ENCODE measurements around the gene CD274. TPM values are rescaled to one million over a fixed set of nuclear protein-coding genes. Genes with fewer than 3 reads are reported as not detected.
"Not testable (repeated sequence)": the region's sequence is repeated elsewhere in the genome, so short reads cannot be mapped to it uniquely, and the experiment has no call there.

CD274 gene
- total and polyA plus RNA-seq, 2 donors from 2014 or later: 2.0 to 5.0 TPM

DNA sequence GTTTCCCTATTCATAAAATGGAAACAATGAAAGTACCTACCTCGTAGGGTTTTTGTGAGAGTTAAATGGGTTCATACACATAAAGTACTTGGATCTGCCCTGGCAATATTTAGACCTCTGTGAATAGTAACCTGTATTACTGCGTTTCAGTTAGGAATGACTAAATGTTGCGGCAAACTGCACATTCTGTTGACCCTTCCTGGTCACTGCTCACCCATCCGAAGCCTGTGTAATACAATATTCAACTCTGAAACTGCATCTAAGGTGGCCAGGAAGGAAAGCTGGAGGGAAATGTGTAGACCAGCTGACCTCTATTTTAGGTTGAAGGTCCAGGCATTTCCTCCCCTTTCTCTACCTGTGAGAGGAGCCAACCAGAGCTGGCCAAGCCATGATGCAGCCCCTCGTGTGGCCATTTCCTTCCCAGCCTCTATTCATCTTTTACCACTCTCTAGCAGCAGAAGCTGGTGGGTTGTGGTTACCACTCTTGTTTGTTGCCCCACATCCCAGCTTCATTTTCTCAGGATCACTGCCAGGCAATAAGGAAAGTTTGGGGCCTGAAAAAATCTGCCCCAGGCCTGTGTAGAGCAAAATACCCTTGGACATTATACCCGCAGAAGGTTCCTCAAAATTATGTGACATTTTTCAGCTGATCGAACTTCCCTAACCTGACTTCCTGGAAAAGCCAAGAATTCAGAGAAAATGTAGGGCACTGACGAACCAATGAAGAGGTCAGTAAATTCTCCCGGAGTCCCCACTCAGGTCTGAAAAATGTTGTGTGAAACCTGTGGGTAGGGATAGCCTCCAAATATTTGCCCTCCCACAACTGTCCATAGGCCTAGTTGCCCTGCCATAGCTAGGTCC lies 39.5 kb downstream of the CD274 start:
- FAIRE-seq (no peak), DNase-seq (peak in 2 of 5 donors; percentile 35 to 38)
- no peaks in the 10 kb centered on the region for H3K36me3 ChIP-seq (ENCODE audit: control insufficient read depth in 2 of 3, insufficient read depth in 3 of 3, low read length in 3 of 3)
- TF ChIP-seq, protein P1, sequence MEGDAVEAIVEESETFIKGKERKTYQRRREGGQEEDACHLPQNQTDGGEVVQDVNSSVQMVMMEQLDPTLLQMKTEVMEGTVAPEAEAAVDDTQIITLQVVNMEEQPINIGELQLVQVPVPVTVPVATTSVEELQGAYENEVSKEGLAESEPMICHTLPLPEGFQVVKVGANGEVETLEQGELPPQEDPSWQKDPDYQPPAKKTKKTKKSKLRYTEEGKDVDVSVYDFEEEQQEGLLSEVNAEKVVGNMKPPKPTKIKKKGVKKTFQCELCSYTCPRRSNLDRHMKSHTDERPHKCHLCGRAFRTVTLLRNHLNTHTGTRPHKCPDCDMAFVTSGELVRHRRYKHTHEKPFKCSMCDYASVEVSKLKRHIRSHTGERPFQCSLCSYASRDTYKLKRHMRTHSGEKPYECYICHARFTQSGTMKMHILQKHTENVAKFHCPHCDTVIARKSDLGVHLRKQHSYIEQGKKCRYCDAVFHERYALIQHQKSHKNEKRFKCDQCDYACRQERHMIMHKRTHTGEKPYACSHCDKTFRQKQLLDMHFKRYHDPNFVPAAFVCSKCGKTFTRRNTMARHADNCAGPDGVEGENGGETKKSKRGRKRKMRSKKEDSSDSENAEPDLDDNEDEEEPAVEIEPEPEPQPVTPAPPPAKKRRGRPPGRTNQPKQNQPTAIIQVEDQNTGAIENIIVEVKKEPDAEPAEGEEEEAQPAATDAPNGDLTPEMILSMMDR (IDR thresholded peaks at IDR 0.05; ENCODE audit: borderline replicate concordance, extremely low read depth, insufficient read depth): no peak
- intact Hi-C loops (cut with DNase I): no loop called here
- H3K27me3 ChIP-seq (ENCODE audit: control insufficient read depth, insufficient read depth, low read length): no peaks in the 10 kb centered on the region
- no peak overlapping the region for H3K27ac ChIP-seq (ENCODE audit: low read depth in 2 of 2, low read length in 2 of 2)
- H3K9me3 ChIP-seq (ENCODE audit: control insufficient read depth in 2 of 3, insufficient read depth in 1 of 3, low read length in 3 of 3): no peaks in the 10 kb centered on the region
- no peak overlapping the region for H3K9ac ChIP-seq (ENCODE audit: low read length in 3 of 3)
- H3K4me3 ChIP-seq (ENCODE audit: low read length in 3 of 3): no peak overlapping the region
- H3K4me1 ChIP-seq (ENCODE audit: control insufficient read depth in 2 of 3, insufficient read depth in 2 of 3, low read depth in 1 of 3, low read length in 3 of 3): no peaks in the 10 kb centered on the region

DNA sequence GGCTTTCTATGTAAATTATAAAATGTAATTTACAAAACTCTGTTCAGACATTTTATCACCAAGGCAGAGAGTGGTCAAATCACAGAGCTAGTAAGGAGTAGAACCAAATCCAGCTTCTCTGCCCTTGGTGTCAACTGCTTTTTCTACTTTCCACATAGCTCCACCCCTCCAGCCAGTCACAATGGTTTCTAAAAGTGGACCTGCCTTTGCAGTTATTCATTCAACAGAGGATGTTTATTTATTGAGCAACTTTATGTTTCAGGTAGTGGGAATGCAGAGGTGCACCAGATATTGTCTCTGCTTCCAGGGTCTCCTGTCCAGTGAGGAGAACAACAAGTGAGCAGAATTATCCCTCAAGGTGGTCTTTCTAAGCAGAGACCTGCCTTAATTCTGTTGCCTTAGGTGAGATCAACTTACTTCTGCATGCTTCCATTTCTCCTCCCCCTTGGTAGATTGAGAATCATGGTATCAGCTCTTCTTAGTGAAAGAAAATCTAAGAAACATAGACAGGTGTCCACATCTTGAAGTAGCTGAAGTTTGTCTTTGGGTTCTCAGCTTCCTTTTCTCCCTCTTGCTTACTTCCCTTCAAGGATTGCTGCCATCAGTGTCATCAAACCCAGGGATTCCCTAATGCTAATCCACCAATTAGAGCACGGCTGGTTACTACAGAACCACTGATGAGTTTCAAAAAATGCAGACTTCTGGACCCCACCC lies 42.8 kb downstream of the CD274 start:
- H3K4me3 ChIP-seq (ENCODE audit: low read length in 3 of 3): no peak overlapping the region
- no peaks in the 10 kb centered on the region for H3K27me3 ChIP-seq (ENCODE audit: control insufficient read depth, insufficient read depth, low read length)
- TF ChIP-seq, protein P1 (IDR thresholded peaks at IDR 0.05; ENCODE audit: borderline replicate concordance, extremely low read depth, insufficient read depth): no peak
- no peaks in the 10 kb centered on the region for H3K9me3 ChIP-seq (ENCODE audit: control insufficient read depth in 2 of 3, insufficient read depth in 1 of 3, low read length in 3 of 3)
- intact Hi-C loops (cut with DNase I): no loop called here
- FAIRE-seq (no peak), DNase-seq (no peak)
- no peak overlapping the region for H3K27ac ChIP-seq (ENCODE audit: low read depth in 2 of 2, low read length in 2 of 2)
- H3K4me1 ChIP-seq (ENCODE audit: control insufficient read depth in 2 of 3, insufficient read depth in 2 of 3, low read depth in 1 of 3, low read length in 3 of 3): no peaks in the 10 kb centered on the region
- H3K36me3 ChIP-seq (ENCODE audit: control insufficient read depth in 2 of 3, insufficient read depth in 3 of 3, low read length in 3 of 3): no peaks in the 10 kb centered on the region
- no peak overlapping the region for H3K9ac ChIP-seq (ENCODE audit: low read length in 3 of 3)

DNA sequence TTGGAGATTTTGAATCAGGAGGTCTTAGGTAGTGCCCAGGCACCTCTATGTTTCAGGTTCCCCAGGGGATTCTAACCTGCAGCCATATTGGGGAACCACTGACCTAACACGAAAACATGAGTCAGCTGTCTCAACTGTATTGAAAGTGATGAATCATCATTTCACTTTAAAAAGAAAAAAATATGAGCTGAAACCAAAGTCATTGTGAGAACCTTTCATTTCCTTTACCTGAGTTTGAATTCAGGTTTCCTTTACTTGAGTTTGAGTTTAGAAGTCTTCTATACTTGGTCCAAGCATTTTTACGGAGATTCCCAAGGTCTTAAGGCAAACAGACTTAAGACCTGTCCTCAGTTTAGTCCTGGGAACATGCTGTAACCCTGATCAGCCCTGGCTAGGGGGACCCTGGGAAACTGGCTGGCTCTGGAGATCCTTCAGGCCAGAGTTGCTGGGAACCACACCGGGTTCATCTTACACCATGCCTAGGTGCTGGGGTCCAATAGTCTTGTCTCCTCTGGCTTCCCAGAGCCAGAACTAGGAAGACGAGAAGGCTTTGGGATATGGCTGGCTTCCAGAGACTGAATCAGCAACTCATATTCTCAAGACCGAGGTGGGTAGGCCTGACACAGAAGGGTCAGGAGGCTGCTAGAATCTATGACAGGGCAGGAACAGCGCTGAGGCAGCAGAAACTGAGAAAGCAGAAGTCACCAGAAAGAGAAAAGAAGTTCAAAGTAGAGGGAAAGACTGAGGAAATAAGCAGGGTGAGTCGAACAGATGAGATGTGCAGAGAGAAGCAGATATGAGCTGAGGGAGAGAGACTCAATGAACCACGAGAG lies 43.6 kb downstream of the CD274 start:
- H3K27ac ChIP-seq (ENCODE audit: low read depth in 2 of 2, low read length in 2 of 2): no peak overlapping the region
- no peak overlapping the region for H3K9ac ChIP-seq (ENCODE audit: low read length in 3 of 3)
- no peaks in the 10 kb centered on the region for H3K36me3 ChIP-seq (ENCODE audit: control insufficient read depth in 2 of 3, insufficient read depth in 3 of 3, low read length in 3 of 3)
- TF ChIP-seq, protein P1 (IDR thresholded peaks at IDR 0.05; ENCODE audit: borderline replicate concordance, extremely low read depth, insufficient read depth): no peak
- FAIRE-seq (no peak), DNase-seq (peak in 1 of 5 donors; percentile 11)
- H3K4me3 ChIP-seq (ENCODE audit: low read length in 3 of 3): no peak overlapping the region
- H3K4me1 ChIP-seq (ENCODE audit: control insufficient read depth in 2 of 3, insufficient read depth in 2 of 3, low read depth in 1 of 3, low read length in 3 of 3): no peaks in the 10 kb centered on the region
- no peaks in the 10 kb centered on the region for H3K9me3 ChIP-seq (ENCODE audit: control insufficient read depth in 2 of 3, insufficient read depth in 1 of 3, low read length in 3 of 3)
- H3K27me3 ChIP-seq (ENCODE audit: control insufficient read depth, insufficient read depth, low read length): no peaks in the 10 kb centered on the region
- intact Hi-C loops (cut with DNase I): no loop called here

DNA sequence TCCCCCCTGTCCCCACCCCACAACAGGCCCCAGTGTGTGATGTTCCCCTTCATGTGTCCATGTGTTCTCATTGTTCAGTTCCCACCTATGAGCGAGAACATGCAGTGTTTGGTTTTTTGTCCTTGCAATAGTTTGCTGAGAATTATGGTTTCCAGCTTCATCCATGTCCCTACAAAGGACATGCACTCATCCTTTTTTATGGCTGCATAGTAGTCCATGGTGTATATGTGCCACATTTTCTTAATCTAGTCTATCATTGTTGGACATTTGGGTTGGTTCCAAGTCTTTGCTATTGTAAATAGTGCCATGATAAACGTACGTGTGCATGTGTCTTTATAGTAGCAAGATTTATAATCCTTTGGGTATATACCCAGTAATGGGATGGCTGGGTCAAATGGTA lies 44.4 kb downstream of the CD274 start:
- H3K36me3 ChIP-seq (ENCODE audit: control insufficient read depth in 2 of 3, insufficient read depth in 3 of 3, low read length in 3 of 3); H3K27me3 ChIP-seq (ENCODE audit: control insufficient read depth, insufficient read depth, low read length); H3K9me3 ChIP-seq (ENCODE audit: control insufficient read depth in 2 of 3, insufficient read depth in 1 of 3, low read length in 3 of 3); DNase-seq; H3K27ac ChIP-seq (ENCODE audit: low read depth in 2 of 2, low read length in 2 of 2); FAIRE-seq; H3K4me1 ChIP-seq (ENCODE audit: control insufficient read depth in 2 of 3, insufficient read depth in 2 of 3, low read depth in 1 of 3, low read length in 3 of 3); H3K9ac ChIP-seq (ENCODE audit: low read length in 3 of 3); intact Hi-C loops (cut with DNase I); H3K4me3 ChIP-seq (ENCODE audit: low read length in 3 of 3): not testable (repeated sequence)
